HepG2 (cell line): ENCODE measurements around the gene ENO2. TPM values are rescaled to one million over a fixed set of nuclear protein-coding genes. Genes with fewer than 3 reads are reported as not detected.

Experiments
- CEBPB ChIP-seq: IDR thresholded peaks from 2 replicates; pipeline ENCODE4 v1.6.1; 2011; ENCODE audit warnings: low read depth, low read length, improper control_type of control experiment, borderline replicate concordance
- GABPB1 ChIP-seq: IDR thresholded peaks from 2 replicates; pipeline ENCODE4 v1.6.1; 2016; ENCODE audit warnings: mild to moderate bottlenecking, missing genetic modification reagents, moderate library complexity, missing compliant biosample characterization
- HMGXB4 ChIP-seq, 2 experiments: sonication (generic) in 1 of 2; formaldehyde crosslinking in 1 of 2; IDR thresholded peaks; 2 replicates each; pipeline versions ENCODE4 v1.4.0 to v1.6.1; 2018 to 2020; ENCODE audit warnings: missing genetic modification reagents in 2 of 2, borderline replicate concordance in 1 of 2, low read depth in 1 of 2, mild to moderate bottlenecking in 1 of 2, missing biosample characterization in 1 of 2
- HOXA9 ChIP-seq: sonication (generic); formaldehyde crosslinking; IDR thresholded peaks from 2 replicates; pipeline ENCODE4 v1.8.1; 2022; ENCODE audit warnings: missing genetic modification reagents, mild to moderate bottlenecking, moderate library complexity, borderline replicate concordance
- IKZF1 ChIP-seq: fragments of 450-650 bp; IDR thresholded peaks from 2 replicates; pipeline ENCODE4 v1.7.1; 2016
- KAT7 ChIP-seq: IDR thresholded peaks from 2 replicates; pipeline ENCODE4 v1.6.1; 2018; ENCODE audit warnings: borderline replicate concordance, missing compliant biosample characterization
- MED13 ChIP-seq: sonication (generic); formaldehyde crosslinking; IDR thresholded peaks from 2 replicates; pipeline ENCODE4 v1.5.0; 2020; ENCODE audit warnings: missing genetic modification reagents
- MEIS1 ChIP-seq: sonication (generic); formaldehyde crosslinking; IDR thresholded peaks from 2 replicates; pipeline ENCODE4 v1.9.0; 2021; ENCODE audit warnings: mild to moderate bottlenecking, missing genetic modification reagents, moderate library complexity, borderline replicate concordance
- NCOR1 ChIP-seq: fragments of 200-600 bp; sonication (generic); IDR thresholded peaks from 2 replicates; pipeline ENCODE4 v1.7.0; 2017; ENCODE audit warnings: antibody characterized with exemption, low read length, borderline replicate concordance
- RFXANK ChIP-seq: IDR thresholded peaks from 2 replicates; pipeline ENCODE4 v1.6.1; 2016
- SP2 ChIP-seq: sonication (generic); formaldehyde crosslinking; IDR thresholded peaks from 2 replicates; pipeline ENCODE4 v1.5.1; 2020; ENCODE audit warnings: mild to moderate bottlenecking, missing genetic modification reagents
- ZBTB43 ChIP-seq: sonication (generic); formaldehyde crosslinking; conservative IDR thresholded peaks from 2 replicates; pipeline ENCODE4 v1.4.0; 2020; ENCODE audit warnings: missing genetic modification reagents
- ZBTB7A ChIP-seq: sonication (generic); formaldehyde crosslinking; IDR thresholded peaks from 2 replicates; pipeline ENCODE4 v1.8.0; 2022; ENCODE audit warnings: mild to moderate bottlenecking, missing genetic modification reagents
- ZNF280B ChIP-seq: sonication (generic); formaldehyde crosslinking; IDR thresholded peaks from 2 replicates; pipeline ENCODE4 v1.5.0; 2020; ENCODE audit warnings: missing genetic modification reagents, mild to moderate bottlenecking, borderline replicate concordance
- ZNF530 ChIP-seq: sonication (generic); formaldehyde crosslinking; IDR thresholded peaks from 2 replicates; pipeline ENCODE4 v1.5.0; 2020; ENCODE audit warnings: low read depth, mild to moderate bottlenecking, missing genetic modification reagents
- ZNF605 ChIP-seq: sonication (generic); formaldehyde crosslinking; IDR thresholded peaks from 2 replicates; pipeline ENCODE4 v1.8.0; 2022; ENCODE audit warnings: mild to moderate bottlenecking, missing genetic modification reagents
- ZNF615 ChIP-seq: sonication (generic); formaldehyde crosslinking; IDR thresholded peaks from 2 replicates; pipeline ENCODE4 v1.5.0; 2020; ENCODE audit warnings: mild to moderate bottlenecking, missing genetic modification reagents, borderline replicate concordance
- ZNF687 ChIP-seq: sonication (generic); formaldehyde crosslinking; IDR thresholded peaks from 2 replicates; pipeline ENCODE4 v1.5.1; 2020; ENCODE audit warnings: mild to moderate bottlenecking, missing genetic modification reagents, moderate library complexity
- ZNF703 ChIP-seq: sonication (generic); formaldehyde crosslinking; IDR thresholded peaks from 2 replicates; pipeline ENCODE4 v1.5.1; 2020; ENCODE audit warnings: missing genetic modification reagents, mild to moderate bottlenecking, moderate library complexity, borderline replicate concordance
- ZNF839 ChIP-seq: sonication (generic); formaldehyde crosslinking; IDR thresholded peaks from 2 replicates; pipeline ENCODE4 v1.4.0; 2020; ENCODE audit warnings: missing genetic modification reagents, mild to moderate bottlenecking, borderline replicate concordance
- ZSCAN9 ChIP-seq: IDR thresholded peaks from 2 replicates; pipeline ENCODE4 v1.6.1; 2016; ENCODE audit warnings: borderline replicate concordance
- polyA plus RNA-seq, 8 experiments: library from polyadenylated mRNA; depleted of rRNA in 3 of 8; stranded (reverse) in 7 of 8; unstranded in 1 of 8; fragments of >200 nt; fragmentation: Illumina TruSeq in 4 of 8; extraction: Trizol in 4 of 8; gene quantifications; 2 replicates each; pipeline versions ENCODE4 v1.2.1 to v1.2.3, GENCODE V29; 2011 to 2016; ENCODE audit warnings: low read depth in 4 of 8, missing spikeins in 1 of 8, mixed read lengths in 1 of 8; ENCODE audit not compliant: insufficient read depth in 1 of 8
- total RNA-seq, 5 experiments: library from RNA; depleted of rRNA; stranded (reverse); fragments of >200 nt; fragmentation: Illumina TruSeq; extraction: Trizol; gene quantifications; 2 replicates each; pipeline ENCODE4 v1.2.3, GENCODE V29; 2016; ENCODE audit warnings: low read depth in 1 of 5

The ENO2 gene
- total and polyA plus RNA-seq, 2 of the 13 experiments (the other 11 are each of a cell fraction or from before 2014, with no cell fraction given), result 19.3 to 136 TPM

- TF ChIP-seq MED13, result no peak
- TF ChIP-seq HMGXB4 (CRISPR knock-in tag; IDR thresholded peaks at IDR 0.05; ENCODE audit: borderline replicate concordance in 1 of 2, low read depth in 1 of 2), result peak; percentile 33 to 46; a peak in 2 of 4 replicates
- no peak for TF ChIP-seq ZBTB43 (CRISPR knock-in tag)
- no peak for TF ChIP-seq SP2 (CRISPR knock-in tag)
- 0 out of 2 replicates have a peak, but pooled peaks have one; percentile 32 for TF ChIP-seq ZBTB7A (CRISPR knock-in tag)
- no peak for TF ChIP-seq MEIS1 (CRISPR knock-in tag)
- no peak for TF ChIP-seq ZNF615 (CRISPR knock-in tag)
- TF ChIP-seq GABPB1, result 0 out of 2 replicates have a peak, but pooled peaks have one; percentile 12
- TF ChIP-seq ZNF605 (CRISPR knock-in tag), result 0 out of 2 replicates have a peak, but pooled peaks have one; percentile 27
- TF ChIP-seq IKZF1, result no peak
- TF ChIP-seq ZSCAN9 (CRISPR knock-in tag), result no peak
- no peak for TF ChIP-seq ZNF530 (CRISPR knock-in tag)
- TF ChIP-seq ZNF687, result 0 out of 2 replicates have a peak, but pooled peaks have one; percentile 24
- TF ChIP-seq NCOR1, result no peak
- TF ChIP-seq ZNF839 (CRISPR knock-in tag), result no peak
- TF ChIP-seq HOXA9 (CRISPR knock-in tag), result no peak
- TF ChIP-seq ZNF280B (CRISPR knock-in tag), result no peak
- TF ChIP-seq CEBPB, result no peak
- TF ChIP-seq ZNF703 (CRISPR knock-in tag), result no peak
- TF ChIP-seq RFXANK (CRISPR knock-in tag), result no peak
- TF ChIP-seq KAT7 (CRISPR knock-in tag), result no peak
These were observed 14.5 kb downstream of the ENO2 start (continued) for GRCh38 chr12:6928703-6929407.
